Loucy (cell line): ENCODE results near the gene BMF.

ENCODE experiments used
- H2AFZ ChIP-seq: fragments of 200-600 bp; sonication (generic); 2 replicates; pipeline ENCODE4 v1.6.0; 2016; ENCODE audit warnings: antibody characterized with exemption, mild to moderate bottlenecking, low read length, moderate library complexity
- H3F3A ChIP-seq: fragments of 200-600 bp; 2 replicates; pipeline ENCODE4 v1.6.0; 2016; ENCODE audit warnings: antibody characterized with exemption, low read depth, mild to moderate bottlenecking
- H3K27me3 ChIP-seq: fragments of 200-600 bp; sonication (generic); 2 replicates; pipeline ENCODE4 v1.6.1; 2014; ENCODE audit warnings: low read length, mild to moderate bottlenecking; ENCODE audit not compliant: insufficient read depth, poor library complexity, severe bottlenecking
- H3K36me3 ChIP-seq: fragments of 200-600 bp; sonication (generic); 2 replicates; pipeline ENCODE4 v1.6.1; 2016; ENCODE audit warnings: low read length; ENCODE audit not compliant: insufficient read depth
- H3K4me1 ChIP-seq: fragments of 200-600 bp; sonication (generic); 2 replicates; pipeline ENCODE4 v1.5.1; 2014; ENCODE audit warnings: low read length, mild to moderate bottlenecking; ENCODE audit not compliant: insufficient read depth, poor library complexity, severe bottlenecking
- H3K4me2 ChIP-seq: fragments of 200-600 bp; sonication (generic); 2 replicates; pipeline ENCODE4 v1.6.0; 2014; ENCODE audit warnings: antibody characterized with exemption, low read length, low read depth, mild to moderate bottlenecking; ENCODE audit not compliant: poor library complexity, severe bottlenecking
- H3K4me3 ChIP-seq: fragments of 200-600 bp; sonication (generic); 2 replicates; pipeline ENCODE4 v1.5.1; 2014; ENCODE audit warnings: low read length, mild to moderate bottlenecking, mixed read lengths; ENCODE audit not compliant: poor library complexity, severe bottlenecking
- H3K79me2 ChIP-seq: fragments of 200-600 bp; sonication (generic); 2 replicates; pipeline ENCODE4 v1.6.1; 2014; ENCODE audit warnings: low read length; ENCODE audit not compliant: insufficient read depth
- H3K9ac ChIP-seq: fragments of 200-600 bp; sonication (generic); 2 replicates; pipeline ENCODE4 v1.6.0; 2014; ENCODE audit warnings: mild to moderate bottlenecking, low read depth, low read length, moderate library complexity; ENCODE audit not compliant: poor library complexity, severe bottlenecking
- H3K9me2 ChIP-seq: fragments of 200-600 bp; sonication (generic); replicated peaks from 2 replicates; pipeline ENCODE4 v1.6.1; 2016; ENCODE audit warnings: low read depth, low read length, mixed read lengths
- H3K9me3 ChIP-seq: fragments of 200-600 bp; sonication (generic); 2 replicates; pipeline ENCODE4 v1.6.1; 2014; ENCODE audit warnings: mild to moderate bottlenecking, antibody characterized with exemption, low read length, low read depth; ENCODE audit not compliant: insufficient read depth
- H4K20me1 ChIP-seq: fragments of 200-600 bp; sonication (generic); 2 replicates; pipeline ENCODE4 v1.6.0; 2014; ENCODE audit warnings: antibody characterized with exemption, low read length, mild to moderate bottlenecking; ENCODE audit not compliant: insufficient read depth, poor library complexity, severe bottlenecking
- EZH2phosphoT487 ChIP-seq: fragments of 200-600 bp; IDR thresholded peaks from 2 replicates; pipeline ENCODE4 v1.6.1; 2018; ENCODE audit warnings: antibody characterized with exemption, mild to moderate bottlenecking, moderate library complexity, borderline replicate concordance
- TF ChIP-seq, protein P1 (sequence below): fragments of 200-600 bp; sonication (generic); conservative IDR thresholded peaks from 2 replicates; pipeline ENCODE4 v1.5.1; 2014; ENCODE audit warnings: mild to moderate bottlenecking, antibody characterized with exemption, low read length

The BMF gene

DNA sequence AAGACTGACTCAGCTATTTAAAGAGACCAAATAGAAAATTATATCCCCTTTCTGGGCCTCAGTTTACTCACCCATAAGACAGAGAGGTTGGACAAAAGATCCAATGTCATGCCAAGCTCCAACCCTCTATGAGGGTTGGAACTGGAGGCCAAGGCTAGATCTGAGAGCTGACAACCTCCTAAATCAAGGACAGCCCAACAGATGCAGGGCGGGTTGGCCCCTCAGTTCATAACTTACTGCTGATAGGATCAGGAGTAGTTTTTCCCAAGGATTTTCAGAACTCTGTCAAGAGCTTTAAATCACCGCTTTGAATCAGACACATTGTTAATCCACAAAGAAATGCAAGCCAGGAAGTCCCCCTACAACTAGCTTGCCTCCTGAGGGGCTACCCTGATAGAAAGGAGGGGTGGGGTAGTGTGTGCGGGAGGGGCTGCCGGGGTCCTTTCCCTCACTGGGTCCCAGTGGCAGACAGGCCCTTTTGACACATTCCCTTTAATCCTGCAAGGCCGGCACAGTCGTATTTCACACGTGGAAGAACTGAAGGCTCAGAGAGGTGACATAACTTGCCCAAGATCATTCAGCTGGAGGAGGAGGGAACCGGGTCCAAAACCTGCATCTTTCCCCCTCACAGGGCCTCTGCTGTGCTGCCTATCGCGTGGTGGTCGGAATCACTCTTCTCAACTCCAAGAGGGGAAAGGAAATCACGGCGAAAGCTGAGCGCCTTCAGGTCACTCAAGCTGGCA lies 21.4 kb downstream of the BMF start:
- Histone ChIP-seq H4K20me1 (no peaks in the 10 kb centered on the region), H3K79me2 (no peaks in the 10 kb centered on the region), H3K9me3 (no peaks in the 10 kb centered on the region), H3K36me3 (peaks cover 12% of the 10 kb centered on the region; the same call in 1 of the 2 replicates), H3F3A (no peaks in the 10 kb centered on the region), H3K27me3 (no peaks in the 10 kb centered on the region), H3K4me2 (no peak overlapping the region), H3K9me2 (no peaks in the 10 kb centered on the region), H3K4me3 (no peak overlapping the region), H2AFZ (no peak overlapping the region), H3K4me1 (peaks cover 22% of the 10 kb centered on the region), H3K9ac (no peak overlapping the region)
- no peak for TF ChIP-seq EZH2phosphoT487
- TF ChIP-seq, protein P1, sequence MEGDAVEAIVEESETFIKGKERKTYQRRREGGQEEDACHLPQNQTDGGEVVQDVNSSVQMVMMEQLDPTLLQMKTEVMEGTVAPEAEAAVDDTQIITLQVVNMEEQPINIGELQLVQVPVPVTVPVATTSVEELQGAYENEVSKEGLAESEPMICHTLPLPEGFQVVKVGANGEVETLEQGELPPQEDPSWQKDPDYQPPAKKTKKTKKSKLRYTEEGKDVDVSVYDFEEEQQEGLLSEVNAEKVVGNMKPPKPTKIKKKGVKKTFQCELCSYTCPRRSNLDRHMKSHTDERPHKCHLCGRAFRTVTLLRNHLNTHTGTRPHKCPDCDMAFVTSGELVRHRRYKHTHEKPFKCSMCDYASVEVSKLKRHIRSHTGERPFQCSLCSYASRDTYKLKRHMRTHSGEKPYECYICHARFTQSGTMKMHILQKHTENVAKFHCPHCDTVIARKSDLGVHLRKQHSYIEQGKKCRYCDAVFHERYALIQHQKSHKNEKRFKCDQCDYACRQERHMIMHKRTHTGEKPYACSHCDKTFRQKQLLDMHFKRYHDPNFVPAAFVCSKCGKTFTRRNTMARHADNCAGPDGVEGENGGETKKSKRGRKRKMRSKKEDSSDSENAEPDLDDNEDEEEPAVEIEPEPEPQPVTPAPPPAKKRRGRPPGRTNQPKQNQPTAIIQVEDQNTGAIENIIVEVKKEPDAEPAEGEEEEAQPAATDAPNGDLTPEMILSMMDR, result no peak

DNA sequence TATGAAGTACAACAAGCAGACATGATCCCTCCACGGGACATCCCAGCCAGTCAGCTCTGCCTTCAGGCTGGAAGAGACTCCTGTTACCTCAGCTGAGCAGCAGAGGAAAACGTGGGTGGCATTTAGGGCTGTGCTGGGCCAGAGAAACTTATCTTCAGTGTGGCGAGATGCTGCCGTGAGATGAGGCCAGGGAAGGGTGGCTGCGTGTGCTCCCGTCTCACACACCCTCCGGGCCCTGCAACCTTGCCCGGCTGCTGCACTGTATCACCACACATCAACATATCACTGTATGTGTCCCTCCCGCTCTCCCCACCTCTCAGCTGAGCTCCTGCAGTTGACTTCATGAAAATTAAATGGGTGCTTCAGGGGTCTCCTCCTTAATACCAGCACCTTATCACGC lies 23.4 kb downstream of the BMF start:
- no peak overlapping the region for H2AFZ ChIP-seq

DNA sequence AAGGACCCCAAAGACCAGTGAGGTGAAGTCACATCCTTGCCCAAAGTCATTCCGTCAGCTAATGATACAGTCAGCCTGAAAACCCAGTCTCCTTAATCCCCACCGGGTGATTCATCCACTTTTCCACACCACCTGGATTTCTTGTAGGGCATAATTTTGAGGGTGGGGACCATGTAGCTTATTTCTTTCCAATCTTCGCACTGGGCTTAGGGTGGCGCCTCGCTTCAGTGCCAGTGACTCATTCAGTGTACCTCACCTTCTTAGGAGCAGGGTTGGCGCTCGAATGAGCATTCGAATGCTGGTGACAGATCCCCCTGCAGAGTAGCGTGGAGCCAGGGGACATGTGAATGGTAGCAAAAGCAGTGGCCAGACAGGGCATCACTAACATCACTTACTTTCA lies 24.0 kb downstream of the BMF start:
- H3K4me3 ChIP-seq, result no peak overlapping the region
- H3K4me2 ChIP-seq, result no peak overlapping the region
- TF ChIP-seq, protein P1, result no peak
- no peak for TF ChIP-seq EZH2phosphoT487
- 0 out of 2 replicates have a peak, but pooled peaks cover 2% of the 10 kb centered on the region for H3K36me3 ChIP-seq
- H3K9ac ChIP-seq, result no peak overlapping the region
- no peak overlapping the region for H2AFZ ChIP-seq
- H3K9me2 ChIP-seq, result no peaks in the 10 kb centered on the region
- peaks cover 35% of the 10 kb centered on the region for H3K4me1 ChIP-seq
- H4K20me1 ChIP-seq, result no peaks in the 10 kb centered on the region
- no peaks in the 10 kb centered on the region for H3K27me3 ChIP-seq
- H3K79me2 ChIP-seq, result no peaks in the 10 kb centered on the region
- H3F3A ChIP-seq, result no peaks in the 10 kb centered on the region
- no peaks in the 10 kb centered on the region for H3K9me3 ChIP-seq

More for the DNA sequence above, 23.4 kb downstream of the BMF start:
- H3K27me3 ChIP-seq, result no peaks in the 10 kb centered on the region
- H3K4me2 ChIP-seq, result no peak overlapping the region
- no peak overlapping the region for H3K9ac ChIP-seq
- H4K20me1 ChIP-seq, result no peaks in the 10 kb centered on the region
- H3K79me2 ChIP-seq, result no peaks in the 10 kb centered on the region
- TF ChIP-seq, protein P1, result no peak
- no peak for TF ChIP-seq EZH2phosphoT487
- H3K4me1 ChIP-seq, result peaks cover 35% of the 10 kb centered on the region
- 0 out of 2 replicates have a peak, but pooled peaks cover 5% of the 10 kb centered on the region for H3K36me3 ChIP-seq
- no peaks in the 10 kb centered on the region for H3F3A ChIP-seq
- no peaks in the 10 kb centered on the region for H3K9me3 ChIP-seq
- no peak overlapping the region for H3K4me3 ChIP-seq
- H3K9me2 ChIP-seq, result no peaks in the 10 kb centered on the region
